ENCODE measurements around the gene UHMK1.

DNA sequence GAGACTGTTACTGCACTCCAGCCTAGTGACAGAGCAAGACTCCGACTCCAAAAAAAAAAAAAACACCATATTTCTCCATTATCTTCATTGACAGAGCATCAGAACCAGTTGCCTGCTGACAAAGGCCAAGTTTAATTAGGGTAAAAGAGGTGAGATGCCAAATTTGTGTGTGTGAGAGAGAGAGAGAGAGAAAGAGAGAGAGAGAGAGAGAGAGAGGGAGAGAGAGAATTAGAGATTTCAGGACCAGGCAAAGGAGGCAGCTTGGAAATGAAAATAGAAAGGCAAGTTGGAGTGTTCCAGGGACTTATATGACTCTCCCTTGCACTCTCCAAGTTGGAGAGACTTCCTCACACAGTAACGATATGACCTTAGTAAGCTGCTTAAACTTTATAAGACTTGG is 39.6 kb downstream of the UHMK1 start:
- TF ChIP-seq, protein P1, sequence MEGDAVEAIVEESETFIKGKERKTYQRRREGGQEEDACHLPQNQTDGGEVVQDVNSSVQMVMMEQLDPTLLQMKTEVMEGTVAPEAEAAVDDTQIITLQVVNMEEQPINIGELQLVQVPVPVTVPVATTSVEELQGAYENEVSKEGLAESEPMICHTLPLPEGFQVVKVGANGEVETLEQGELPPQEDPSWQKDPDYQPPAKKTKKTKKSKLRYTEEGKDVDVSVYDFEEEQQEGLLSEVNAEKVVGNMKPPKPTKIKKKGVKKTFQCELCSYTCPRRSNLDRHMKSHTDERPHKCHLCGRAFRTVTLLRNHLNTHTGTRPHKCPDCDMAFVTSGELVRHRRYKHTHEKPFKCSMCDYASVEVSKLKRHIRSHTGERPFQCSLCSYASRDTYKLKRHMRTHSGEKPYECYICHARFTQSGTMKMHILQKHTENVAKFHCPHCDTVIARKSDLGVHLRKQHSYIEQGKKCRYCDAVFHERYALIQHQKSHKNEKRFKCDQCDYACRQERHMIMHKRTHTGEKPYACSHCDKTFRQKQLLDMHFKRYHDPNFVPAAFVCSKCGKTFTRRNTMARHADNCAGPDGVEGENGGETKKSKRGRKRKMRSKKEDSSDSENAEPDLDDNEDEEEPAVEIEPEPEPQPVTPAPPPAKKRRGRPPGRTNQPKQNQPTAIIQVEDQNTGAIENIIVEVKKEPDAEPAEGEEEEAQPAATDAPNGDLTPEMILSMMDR (conservative IDR thresholded peaks at IDR 0.05; ENCODE audit: low read depth, low read length): no peak
- no peak for TF ChIP-seq MAFK (IDR thresholded peaks at IDR 0.05; ENCODE audit: low read depth, low read length)

Data from IMR-90 (cell line).